ACC112 (cell line): ENCODE measurements around the gene BUB1B.

Source experiments
- H2AFZ ChIP-seq: fragments of 200-600 bp; sonication (generic); one replicate; pipeline ENCODE4 v1.6.0; 2017; ENCODE audit warnings: antibody characterized with exemption, low read length; ENCODE audit not compliant: unreplicated experiment
- H3K27ac ChIP-seq: fragments of 200-600 bp; sonication (generic); 2 replicates; pipeline ENCODE4 v1.5.1; 2014; ENCODE audit warnings: low read depth, mild to moderate bottlenecking, antibody characterized with exemption, low read length, moderate library complexity
- H3K27me3 ChIP-seq: fragments of 200-600 bp; sonication (generic); 2 replicates; pipeline ENCODE4 v1.6.1; 2014; ENCODE audit warnings: mild to moderate bottlenecking, antibody characterized with exemption, low read length, moderate library complexity, mixed read lengths; ENCODE audit not compliant: insufficient read depth
- H3K36me3 ChIP-seq: fragments of 200-600 bp; sonication (generic); 2 replicates; pipeline ENCODE4 v1.6.1; 2016; ENCODE audit warnings: mild to moderate bottlenecking, antibody characterized with exemption, low read length, moderate library complexity, mixed read lengths; ENCODE audit not compliant: insufficient read depth
- H3K4me1 ChIP-seq: fragments of 200-600 bp; sonication (generic); one replicate; pipeline ENCODE4 v1.6.1; 2016; ENCODE audit warnings: low read length, mixed read lengths; ENCODE audit not compliant: insufficient read depth, unreplicated experiment, control insufficient read depth
- H3K4me3 ChIP-seq: fragments of 200-600 bp; sonication (generic); 2 replicates; pipeline ENCODE4 v1.5.1; 2014; ENCODE audit warnings: mild to moderate bottlenecking, low read depth, low read length
- H3K79me2 ChIP-seq: fragments of 200-600 bp; sonication (generic); one replicate; pipeline ENCODE4 v1.6.0; 2016; ENCODE audit warnings: low read length; ENCODE audit not compliant: control insufficient read depth, unreplicated experiment, insufficient read depth

BUB1B gene

DNA sequence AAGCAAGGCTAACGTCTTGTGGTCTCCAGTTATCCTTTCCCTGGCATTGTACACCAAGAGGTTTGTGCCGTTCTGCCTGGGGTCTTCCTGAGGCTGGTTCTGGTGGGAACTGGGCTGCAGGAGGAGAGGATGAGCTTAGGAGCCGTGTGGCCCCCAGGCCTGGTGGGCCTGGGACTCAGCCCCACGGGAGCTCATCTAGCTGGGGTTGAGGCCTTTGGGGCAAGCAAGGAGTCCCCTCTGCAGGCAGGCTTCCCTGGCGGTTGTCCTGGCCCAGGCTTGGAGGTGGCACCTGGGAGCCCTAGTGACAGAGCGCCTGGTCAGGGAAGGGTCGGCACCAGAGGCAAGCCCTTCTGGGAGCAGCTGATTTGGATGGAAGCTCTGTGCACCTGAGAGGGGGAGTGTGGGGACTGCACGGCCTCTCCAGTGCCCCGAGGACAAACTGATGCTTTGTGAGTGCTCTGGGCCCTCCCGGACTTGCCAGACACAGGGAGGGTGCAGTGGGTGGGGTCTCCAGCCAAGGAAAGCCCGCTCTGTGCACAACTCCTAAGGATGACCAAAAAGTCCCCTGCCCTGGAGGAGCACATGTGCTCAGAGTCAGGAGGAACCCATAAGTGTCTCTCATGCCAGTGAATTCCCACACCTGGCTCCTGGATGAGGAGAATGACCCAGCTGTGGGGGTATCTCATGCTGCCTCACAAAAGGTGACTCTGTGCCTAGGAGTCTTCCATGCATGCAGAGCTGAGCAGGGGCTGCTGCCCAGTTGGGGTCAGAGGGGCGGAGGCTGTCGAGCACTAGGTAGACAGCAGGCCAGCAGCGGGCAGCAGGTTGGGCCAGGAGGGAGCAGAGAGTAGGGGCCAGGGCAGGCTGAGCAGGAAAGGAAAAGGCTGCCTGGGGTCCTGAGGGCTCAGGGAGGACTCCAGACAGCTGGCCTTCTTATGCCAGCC, 80.7 kb downstream of the BUB1B start:
- H3K79me2 ChIP-seq: no peaks in the 10 kb centered on the region
- H3K36me3 ChIP-seq: no peaks in the 10 kb centered on the region
- 0 out of 2 replicates have a peak, but pooled peaks cover 5% of the 10 kb centered on the region for H3K27me3 ChIP-seq
- peaks cover 8% of the 10 kb centered on the region for H3K4me1 ChIP-seq
- H3K27ac ChIP-seq: no peak overlapping the region
- H2AFZ ChIP-seq: no peak overlapping the region
- H3K4me3 ChIP-seq: no peak overlapping the region

DNA sequence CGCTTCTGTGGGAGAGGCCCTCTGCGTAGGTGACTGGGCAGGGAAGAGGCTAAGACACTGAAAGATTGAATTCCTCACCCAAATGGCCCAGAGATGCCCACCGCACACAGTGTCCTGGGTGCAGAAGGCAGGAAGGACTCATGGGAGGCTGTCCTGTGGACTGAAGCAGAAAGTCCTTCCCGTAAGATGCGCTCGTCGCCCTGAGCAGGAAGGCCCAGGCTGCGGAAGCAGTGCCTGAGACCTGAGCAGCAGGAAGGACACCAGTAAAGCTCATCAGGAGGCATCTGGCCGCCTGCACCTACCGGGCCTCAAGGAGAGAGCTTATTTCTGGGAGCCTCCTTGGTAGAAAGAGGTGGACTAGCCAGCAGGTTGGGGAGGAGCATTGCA, 81.3 kb downstream of the BUB1B start:
- H3K79me2 ChIP-seq: no peaks in the 10 kb centered on the region
- peaks cover 8% of the 10 kb centered on the region for H3K4me1 ChIP-seq
- H3K27ac ChIP-seq: no peak overlapping the region
- H3K4me3 ChIP-seq: no peak overlapping the region
- no peak overlapping the region for H2AFZ ChIP-seq
- no peaks in the 10 kb centered on the region for H3K36me3 ChIP-seq
- H3K27me3 ChIP-seq: 0 out of 2 replicates have a peak, but pooled peaks cover 5% of the 10 kb centered on the region

DNA sequence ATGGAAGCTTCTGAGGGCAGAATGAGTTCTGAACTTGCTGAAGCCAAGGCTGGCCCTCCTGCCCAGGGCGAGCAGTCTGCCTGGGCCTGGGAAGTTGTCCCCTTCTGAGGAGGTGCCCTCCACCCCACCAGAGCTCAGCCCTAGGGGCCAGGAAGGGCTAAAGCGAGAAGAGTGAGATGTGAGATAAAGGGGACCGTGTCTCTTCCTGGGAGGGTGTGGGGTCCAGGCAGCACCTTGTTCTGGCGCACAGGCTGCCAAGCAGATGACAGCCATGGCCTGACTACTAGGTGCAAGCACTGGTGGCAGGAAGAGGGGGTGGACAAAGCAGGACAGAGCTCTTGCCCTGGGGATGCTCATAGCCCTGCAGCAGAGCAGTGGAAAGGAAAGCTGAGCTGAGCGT, 81.7 kb downstream of the BUB1B start:
- Histone ChIP-seq H3K4me1 (peaks cover 8% of the 10 kb centered on the region), H2AFZ (no peak overlapping the region), H3K27me3 (0 out of 2 replicates have a peak, but pooled peaks cover 5% of the 10 kb centered on the region)

DNA sequence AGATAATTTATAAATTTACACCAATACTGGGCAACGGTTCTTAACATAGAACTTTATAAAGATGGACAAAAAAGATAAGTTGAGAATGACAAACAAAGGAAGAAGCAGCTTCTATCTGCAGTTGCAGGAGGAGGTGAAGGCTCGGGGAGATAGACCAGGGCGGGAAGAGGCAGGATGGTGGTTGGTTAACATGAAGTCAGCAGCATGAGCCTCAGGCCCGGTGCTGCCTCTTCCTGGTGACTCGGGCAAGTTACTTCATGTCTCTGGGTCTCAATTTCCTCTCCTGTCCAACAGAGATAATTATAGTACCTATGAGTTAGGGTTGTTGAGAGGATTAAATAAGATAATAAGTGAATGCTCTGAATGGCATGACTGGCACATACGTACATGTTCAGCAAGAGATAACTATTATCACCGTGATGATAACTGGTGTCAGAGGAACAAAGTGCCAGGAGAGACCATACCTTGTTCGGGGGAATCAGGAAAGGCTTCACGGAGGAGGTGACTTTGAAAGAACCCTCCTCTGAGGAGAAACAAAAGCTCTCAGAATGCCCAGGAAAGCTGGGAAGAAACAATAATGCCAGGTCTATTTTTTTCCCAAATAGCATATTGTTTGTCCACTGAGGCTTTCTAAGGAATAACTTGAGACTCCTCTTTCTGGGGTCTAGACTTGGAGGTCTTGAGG, 82.4 kb downstream of the BUB1B start:
- no peak overlapping the region for H2AFZ ChIP-seq
- H3K36me3 ChIP-seq: no peaks in the 10 kb centered on the region
- no peak overlapping the region for H3K27ac ChIP-seq
- peaks cover 8% of the 10 kb centered on the region for H3K4me1 ChIP-seq
- H3K79me2 ChIP-seq: no peaks in the 10 kb centered on the region
- H3K27me3 ChIP-seq: 0 out of 2 replicates have a peak, but pooled peaks cover 4% of the 10 kb centered on the region
- H3K4me3 ChIP-seq: no peak overlapping the region

More for the DNA sequence above, 81.7 kb downstream of the BUB1B start:
- H3K36me3 ChIP-seq: no peaks in the 10 kb centered on the region
- no peak overlapping the region for H3K4me3 ChIP-seq
- no peak overlapping the region for H3K27ac ChIP-seq
- H3K79me2 ChIP-seq: no peaks in the 10 kb centered on the region

DNA sequence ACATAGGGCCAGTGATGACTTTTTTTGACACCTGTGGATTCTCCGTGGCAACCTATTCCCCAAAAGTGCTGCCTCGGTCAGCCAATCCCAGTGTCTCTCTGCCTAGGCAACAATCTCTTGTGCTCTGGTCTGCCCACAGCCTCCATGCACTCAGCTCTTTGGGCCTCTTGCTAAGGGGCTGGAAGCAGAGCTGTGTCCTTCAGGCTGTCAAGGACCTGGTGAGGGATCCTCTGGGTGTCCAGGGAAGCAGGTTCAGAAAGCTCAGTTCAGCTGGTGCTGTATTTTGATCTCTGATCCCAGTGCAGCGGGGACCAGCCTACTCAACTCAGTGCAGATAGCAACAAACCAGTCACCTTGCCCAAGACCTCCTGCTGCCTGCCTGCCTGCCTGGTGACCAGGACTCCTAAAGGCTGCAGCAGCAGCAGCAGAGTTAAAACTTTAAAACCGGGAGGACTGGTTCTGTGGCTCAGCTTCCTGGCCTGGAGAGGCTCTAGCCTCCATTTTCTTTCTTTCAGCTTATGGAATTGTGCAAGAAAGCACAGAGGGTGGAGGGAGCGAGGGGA, 84.2 kb downstream of the BUB1B start:
- H3K27me3 ChIP-seq: no peaks in the 10 kb centered on the region
- peaks cover 3% of the 10 kb centered on the region for H3K4me1 ChIP-seq
- no peak overlapping the region for H3K27ac ChIP-seq
- H3K79me2 ChIP-seq: no peaks in the 10 kb centered on the region
- no peak overlapping the region for H2AFZ ChIP-seq
- H3K36me3 ChIP-seq: no peaks in the 10 kb centered on the region
- H3K4me3 ChIP-seq: no peak overlapping the region

DNA sequence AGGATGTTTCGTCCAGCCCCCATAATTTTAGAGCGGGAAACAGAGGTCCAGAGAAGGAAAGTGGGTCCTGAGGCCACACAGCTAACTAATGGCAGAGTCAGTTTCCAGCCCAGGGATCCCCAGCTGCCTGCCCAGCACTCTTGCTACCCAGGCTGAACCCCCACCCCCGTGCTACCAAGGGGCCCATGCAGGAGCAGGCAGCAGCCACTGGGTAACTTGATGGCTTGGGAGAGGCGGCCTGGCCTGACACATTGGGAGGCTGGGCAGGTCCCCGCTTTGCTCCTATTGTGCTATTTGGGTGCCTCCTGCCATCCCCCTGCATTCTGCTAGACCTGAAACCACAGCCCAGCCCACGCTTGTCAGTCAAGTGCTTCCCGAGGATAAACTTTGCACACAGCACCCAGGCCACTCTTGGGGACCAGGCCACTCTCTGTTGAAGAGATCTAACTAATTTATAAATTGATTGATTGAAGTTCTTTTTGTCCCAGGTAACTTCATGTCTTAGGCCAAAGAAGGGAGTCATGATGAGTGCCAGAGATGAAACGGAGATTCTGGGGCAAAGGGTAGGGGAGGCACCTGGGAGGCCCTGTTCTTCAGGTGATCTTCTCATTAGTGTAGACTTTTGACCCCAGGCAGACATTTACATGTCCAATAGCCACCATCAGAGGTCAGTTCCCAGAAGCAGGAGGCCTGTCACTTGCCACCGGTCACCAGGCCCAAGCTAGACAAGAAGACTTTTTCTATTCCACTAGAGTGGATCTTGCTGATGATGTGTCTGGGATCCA, 85.0 kb downstream of the BUB1B start:
- peaks cover 3% of the 10 kb centered on the region for H3K4me1 ChIP-seq
- H2AFZ ChIP-seq: no peak overlapping the region
- no peaks in the 10 kb centered on the region for H3K79me2 ChIP-seq
- no peak overlapping the region for H3K4me3 ChIP-seq
- no peak overlapping the region for H3K27ac ChIP-seq
- H3K27me3 ChIP-seq: no peaks in the 10 kb centered on the region
- no peaks in the 10 kb centered on the region for H3K36me3 ChIP-seq

DNA sequence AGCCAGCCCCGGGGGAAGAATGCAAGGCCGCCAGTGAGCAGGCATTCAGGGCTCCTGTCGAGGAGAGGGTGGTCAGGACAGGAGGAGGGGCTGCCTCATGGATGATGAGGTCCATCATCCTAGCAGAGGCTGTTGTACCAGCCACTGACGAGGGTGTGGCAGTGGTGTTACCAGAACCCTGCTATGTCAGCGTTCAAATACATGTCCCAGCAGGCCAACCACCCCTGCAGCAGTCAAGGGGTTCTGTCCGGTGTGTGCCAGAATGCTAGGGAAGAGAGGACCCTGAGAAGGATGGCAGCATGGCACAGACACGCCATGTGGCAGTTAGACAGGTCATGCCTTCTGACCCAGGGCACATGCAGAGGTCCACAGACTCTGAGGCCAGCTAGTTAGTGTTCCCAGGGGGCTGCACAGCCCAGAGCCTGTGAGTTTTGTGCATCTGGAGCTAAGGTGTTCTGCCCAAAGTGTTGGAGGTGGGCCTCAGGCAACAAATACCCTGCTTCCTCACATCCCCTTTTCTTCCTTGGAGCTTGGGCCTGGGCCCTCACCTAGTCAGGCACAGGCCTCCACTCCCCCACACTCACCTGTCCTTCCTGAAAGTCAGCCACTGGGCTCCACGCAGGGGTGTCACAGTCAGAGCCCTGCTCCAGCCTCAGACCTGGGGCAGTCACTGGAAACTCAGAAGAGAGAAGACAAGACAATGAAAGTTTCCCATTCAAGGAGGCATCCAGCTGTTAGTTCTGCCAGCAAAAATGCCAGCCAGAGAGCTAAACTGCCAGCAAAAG, 85.8 kb downstream of the BUB1B start:
- no peaks in the 10 kb centered on the region for H3K36me3 ChIP-seq
- H3K27me3 ChIP-seq: peaks cover 3% of the 10 kb centered on the region; the same call in 1 of the 2 replicates
- H2AFZ ChIP-seq: no peak overlapping the region
- no peak overlapping the region for H3K4me3 ChIP-seq
- H3K4me1 ChIP-seq: peaks cover 3% of the 10 kb centered on the region
- no peak overlapping the region for H3K27ac ChIP-seq
- no peaks in the 10 kb centered on the region for H3K79me2 ChIP-seq

DNA sequence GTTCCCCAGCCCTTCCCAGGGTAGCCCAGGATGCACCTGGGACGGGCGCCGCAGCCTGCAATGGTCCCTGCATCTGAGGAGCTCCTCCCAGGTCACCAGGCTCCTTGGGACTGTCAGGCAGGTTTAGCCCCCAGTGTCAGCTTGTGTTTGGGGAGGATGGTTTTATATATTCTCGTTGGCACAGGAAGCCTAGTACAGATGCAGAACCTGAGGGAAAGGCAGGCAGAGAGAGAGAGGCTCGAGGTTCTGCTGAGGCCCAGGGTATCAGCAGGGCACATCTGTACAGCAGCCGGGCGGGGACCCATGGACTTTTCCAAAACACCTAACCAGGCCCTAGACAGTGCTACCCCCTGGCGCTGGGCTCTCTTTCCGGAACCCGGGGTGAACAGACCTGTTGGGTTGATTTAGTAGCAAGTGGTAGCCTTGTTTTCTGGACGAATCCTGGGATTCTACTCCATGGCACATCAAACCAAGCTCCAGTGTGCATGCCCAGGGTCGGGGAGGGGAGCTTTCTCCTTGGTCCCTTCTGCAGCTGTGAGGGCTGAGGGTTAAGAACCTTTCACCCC, 86.6 kb downstream of the BUB1B start:
- Histone ChIP-seq H3K4me1 (peaks cover 3% of the 10 kb centered on the region), H3K27ac (no peak overlapping the region), H2AFZ (no peak overlapping the region), H3K4me3 (no peak overlapping the region), H3K27me3 (peaks cover 11% of the 10 kb centered on the region), H3K79me2 (no peaks in the 10 kb centered on the region), H3K36me3 (no peaks in the 10 kb centered on the region)

DNA sequence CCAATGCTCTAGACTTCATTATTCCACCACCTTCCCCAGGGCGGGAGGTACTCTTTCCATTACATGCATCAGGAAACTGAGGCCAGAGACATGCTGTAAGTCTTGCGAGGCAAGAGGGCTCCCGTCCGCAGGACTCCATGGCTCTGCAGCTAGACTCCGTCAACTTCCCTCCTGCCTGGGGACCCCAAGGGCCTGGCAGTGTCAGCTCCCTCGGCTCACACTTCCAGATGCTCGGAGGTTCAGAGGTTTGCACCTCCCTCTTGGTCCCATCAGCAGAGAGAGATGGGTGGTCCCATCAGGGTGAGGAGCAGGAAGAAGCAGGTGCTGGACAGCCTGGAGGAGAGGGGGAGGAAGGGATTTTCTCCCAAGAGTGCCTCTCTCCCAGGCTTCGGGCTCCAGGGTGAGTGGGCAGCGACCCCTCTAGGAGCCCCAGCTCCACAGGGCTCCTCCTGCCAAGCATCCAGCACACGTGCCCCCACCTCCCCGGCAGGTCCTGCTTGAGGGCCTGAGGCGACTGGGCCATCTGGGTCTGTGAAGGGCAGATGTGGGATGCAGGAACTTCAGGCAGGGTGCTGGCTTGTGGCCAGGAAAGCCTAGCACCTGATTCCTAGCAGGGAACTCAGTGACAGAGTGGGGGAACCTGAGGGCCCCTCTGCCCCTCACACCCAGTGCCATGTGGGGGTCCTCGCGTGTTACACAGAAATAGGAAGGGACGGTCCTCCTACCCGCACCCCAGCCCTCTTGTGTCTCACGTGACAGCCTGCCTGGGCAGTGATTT, 87.3 kb downstream of the BUB1B start:
- Histone ChIP-seq H3K27me3 (peaks cover 18% of the 10 kb centered on the region), H3K27ac (no peak overlapping the region), H3K4me3 (no peak overlapping the region), H3K79me2 (no peaks in the 10 kb centered on the region), H3K4me1 (peaks cover 7% of the 10 kb centered on the region), H3K36me3 (no peaks in the 10 kb centered on the region), H2AFZ (no peak overlapping the region)
